ENCODE measurements around the gene CDKL5. TPM values are rescaled to one million over a fixed set of nuclear protein-coding genes. Genes with fewer than 3 reads are reported as not detected.

CDKL5 gene
- total RNA-seq, 1 donor = 6.5 TPM

GRCh38 chrX:18557879-18558278, 132.5 kb downstream of the CDKL5 start:
- DNase-seq (ENCODE audit: low read depth) = no peak
- TF ChIP-seq CTCF (IDR thresholded peaks at IDR 0.05; ENCODE audit: insufficient read depth, low read depth, low read length) = no peak
- no peak overlapping the region for H3K4me3 ChIP-seq (ENCODE audit: low read depth, low read length)

DNA sequence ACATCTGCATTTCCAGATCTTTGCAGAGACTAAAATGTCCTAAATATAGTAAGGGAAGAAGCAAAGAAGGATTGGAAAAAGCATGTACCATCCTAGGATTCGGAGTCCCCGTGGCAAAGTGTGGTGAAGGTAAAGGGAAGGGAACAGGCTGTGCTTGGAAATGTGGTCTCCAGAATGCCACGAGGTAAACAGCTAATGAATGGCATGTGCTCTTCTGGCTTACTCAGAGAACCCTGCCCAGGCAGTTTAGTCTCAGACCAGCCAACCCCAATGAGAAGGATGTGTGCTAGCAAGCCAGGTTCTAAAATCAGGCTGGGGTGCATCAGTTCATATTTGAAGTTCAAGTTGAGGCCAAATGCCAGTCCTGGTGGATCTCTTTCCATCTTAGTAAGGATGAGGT, 133.4 kb downstream of the CDKL5 start:
- H3K4me3 ChIP-seq (ENCODE audit: low read depth, low read length) = no peak overlapping the region
- DNase-seq (ENCODE audit: low read depth) = no peak
- no peak for TF ChIP-seq CTCF (IDR thresholded peaks at IDR 0.05; ENCODE audit: insufficient read depth, low read depth, low read length)

DNA sequence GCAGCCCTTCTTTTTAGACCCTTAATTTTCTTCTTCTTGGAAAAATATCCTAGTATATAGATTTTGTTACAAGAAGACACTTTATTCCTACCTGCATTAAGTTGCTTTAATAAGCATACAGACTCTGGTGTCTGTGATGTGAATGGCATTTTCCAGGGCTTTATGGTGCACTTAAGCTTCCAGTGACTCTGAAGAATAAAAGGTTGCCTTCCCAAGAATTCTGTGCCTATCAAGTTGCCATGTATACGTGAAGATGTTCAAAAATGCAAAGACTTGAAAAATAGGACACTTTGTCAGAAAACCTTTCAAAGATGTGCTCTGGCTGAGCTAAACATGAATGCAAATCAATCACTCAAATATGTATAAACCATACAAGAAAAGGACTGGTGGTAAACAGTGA, 135.6 kb downstream of the CDKL5 start:
- TF ChIP-seq CTCF (IDR thresholded peaks at IDR 0.05; ENCODE audit: insufficient read depth, low read depth, low read length) = no peak
- no peak for DNase-seq (ENCODE audit: low read depth)

GRCh38 chrX:18565727-18566126, 140.3 kb downstream of the CDKL5 start:
- no peak for TF ChIP-seq CTCF (IDR thresholded peaks at IDR 0.05; ENCODE audit: insufficient read depth, low read depth, low read length)
- DNase-seq (ENCODE audit: low read depth) = no peak
- H3K4me3 ChIP-seq (ENCODE audit: low read depth, low read length) = no peak overlapping the region

More for the DNA sequence above, 135.6 kb downstream of the CDKL5 start:
- no peak overlapping the region for H3K4me3 ChIP-seq (ENCODE audit: low read depth, low read length)

DNA sequence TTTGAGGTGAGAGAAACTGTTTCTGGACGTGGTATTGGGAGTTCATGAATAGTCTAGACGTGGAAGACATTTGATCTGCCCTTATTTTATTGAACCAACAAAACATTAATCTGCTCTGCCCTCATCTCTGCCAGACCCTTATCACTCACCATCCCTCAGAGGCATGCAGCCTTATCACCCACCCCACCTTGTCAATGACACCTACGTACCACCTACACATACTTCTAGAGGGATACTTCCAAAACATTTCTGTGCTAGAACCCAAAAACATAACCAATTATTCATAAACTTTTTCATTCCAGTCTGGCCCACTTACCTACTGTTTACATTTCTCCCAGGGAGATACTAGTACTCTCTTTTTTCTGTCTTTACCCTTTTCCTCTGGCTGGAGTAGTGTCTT, 141.3 kb downstream of the CDKL5 start:
- H3K4me3 ChIP-seq (ENCODE audit: low read depth, low read length) = no peak overlapping the region
- TF ChIP-seq CTCF (IDR thresholded peaks at IDR 0.05; ENCODE audit: insufficient read depth, low read depth, low read length) = no peak
- DNase-seq (ENCODE audit: low read depth) = no peak

- no peak overlapping the region for H3K4me3 ChIP-seq (ENCODE audit: low read depth, low read length)
- no peak for TF ChIP-seq CTCF (IDR thresholded peaks at IDR 0.05; ENCODE audit: insufficient read depth, low read depth, low read length)
- DNase-seq (ENCODE audit: low read depth) = no peak
These were observed 148.1 kb downstream of the CDKL5 start for GRCh38 chrX:18573556-18573955.

- DNase-seq (ENCODE audit: low read depth) = peak; percentile 61
- no peak overlapping the region for H3K4me3 ChIP-seq (ENCODE audit: low read depth, low read length)
- TF ChIP-seq CTCF (IDR thresholded peaks at IDR 0.05; ENCODE audit: insufficient read depth, low read depth, low read length) = no peak
These were observed 149.2 kb downstream of the CDKL5 start for GRCh38 chrX:18574591-18574990.
